Uterus (tissue), 2 donors: ENCODE data around the gene LSM14A.

Experiments
- CTCF ChIP-seq, 4 experiments: fragments of 200-600 bp in 2 of 4; fragments of 450-650 bp in 2 of 4; sonication (generic) in 2 of 4; IDR thresholded peaks; one replicate each; pipeline ENCODE4 v1.5.1; 2016 to 2019; ENCODE audit warnings: antibody characterized with exemption in 4 of 4, mild to moderate bottlenecking in 2 of 4, moderate library complexity in 1 of 4
- POLR2A ChIP-seq, 2 donors: fragments of 450-650 bp; IDR thresholded peaks; one replicate each; pipeline ENCODE4 v1.6.1; 2016; ENCODE audit warnings: antibody characterized with exemption in 2 of 2, mild to moderate bottlenecking in 1 of 2, moderate library complexity in 1 of 2

GRCh38 chr19:34256835-34257558 lies 84.7 kb downstream of the LSM14A start:
- no peak for TF ChIP-seq POLR2A (IDR thresholded peaks at IDR 0.05)
- TF ChIP-seq CTCF (IDR thresholded peaks at IDR 0.05), result no peak
